Activated CD8-positive, alpha-beta memory T cell treated with anti-CD3 and anti-CD28 coated beads for 24 hours (primary cell): ENCODE measurements around the gene CEBPA.

ENCODE experiments used
- DNase-seq: peaks from one replicate; pipeline ENCODE4 v3.0.0-alpha.2; 2020

CEBPA gene

GRCh38 chr19:33286899-33287298 is 15.4 kb downstream of the CEBPA start:
- DNase-seq: no peak

- DNase-seq: no peak
These were observed 16.9 kb downstream of the CEBPA start for GRCh38 chr19:33285441-33285927.

GRCh38 chr19:33284756-33285155 is 17.6 kb downstream of the CEBPA start:
- DNase-seq: no peak

- no peak for DNase-seq
These were observed 18.1 kb downstream of the CEBPA start for GRCh38 chr19:33284146-33284643.

- no peak for DNase-seq
These were observed 18.7 kb downstream of the CEBPA start for GRCh38 chr19:33283589-33283988.

- DNase-seq: no peak
These were observed 20.2 kb downstream of the CEBPA start for GRCh38 chr19:33282036-33282671.

- no peak for DNase-seq
These were observed 20.9 kb downstream of the CEBPA start for GRCh38 chr19:33281296-33281926.

- peak; percentile 81 for DNase-seq
These were observed 21.9 kb downstream of the CEBPA start for GRCh38 chr19:33280351-33280921.

- no peak for DNase-seq
These were observed 22.6 kb downstream of the CEBPA start for GRCh38 chr19:33279430-33280350.

- no peak for DNase-seq
These were observed 23.7 kb downstream of the CEBPA start for GRCh38 chr19:33278403-33279269.

GRCh38 chr19:33278023-33278402 is 24.3 kb downstream of the CEBPA start:
- DNase-seq: no peak

GRCh38 chr19:33277434-33277833 is 24.9 kb downstream of the CEBPA start:
- DNase-seq: no peak

GRCh38 chr19:33275933-33276619 is 26.3 kb downstream of the CEBPA start:
- no peak for DNase-seq

GRCh38 chr19:33275559-33275932 is 26.8 kb downstream of the CEBPA start:
- DNase-seq: no peak

- no peak for DNase-seq
These were observed 27.4 kb downstream of the CEBPA start for GRCh38 chr19:33274663-33275558.

- DNase-seq: peak; percentile 70
These were observed 28.3 kb downstream of the CEBPA start for GRCh38 chr19:33273881-33274662.

GRCh38 chr19:33273065-33273736 is 29.1 kb downstream of the CEBPA start:
- no peak for DNase-seq

- no peak for DNase-seq
These were observed 30.9 kb downstream of the CEBPA start for GRCh38 chr19:33271246-33272021.
